ENCODE data around the gene ZNF148.
"Not testable (repeated sequence)": the region's sequence is repeated elsewhere in the genome, so short reads cannot be mapped to it uniquely, and the experiment has no call there.

Gene ZNF148

DNA sequence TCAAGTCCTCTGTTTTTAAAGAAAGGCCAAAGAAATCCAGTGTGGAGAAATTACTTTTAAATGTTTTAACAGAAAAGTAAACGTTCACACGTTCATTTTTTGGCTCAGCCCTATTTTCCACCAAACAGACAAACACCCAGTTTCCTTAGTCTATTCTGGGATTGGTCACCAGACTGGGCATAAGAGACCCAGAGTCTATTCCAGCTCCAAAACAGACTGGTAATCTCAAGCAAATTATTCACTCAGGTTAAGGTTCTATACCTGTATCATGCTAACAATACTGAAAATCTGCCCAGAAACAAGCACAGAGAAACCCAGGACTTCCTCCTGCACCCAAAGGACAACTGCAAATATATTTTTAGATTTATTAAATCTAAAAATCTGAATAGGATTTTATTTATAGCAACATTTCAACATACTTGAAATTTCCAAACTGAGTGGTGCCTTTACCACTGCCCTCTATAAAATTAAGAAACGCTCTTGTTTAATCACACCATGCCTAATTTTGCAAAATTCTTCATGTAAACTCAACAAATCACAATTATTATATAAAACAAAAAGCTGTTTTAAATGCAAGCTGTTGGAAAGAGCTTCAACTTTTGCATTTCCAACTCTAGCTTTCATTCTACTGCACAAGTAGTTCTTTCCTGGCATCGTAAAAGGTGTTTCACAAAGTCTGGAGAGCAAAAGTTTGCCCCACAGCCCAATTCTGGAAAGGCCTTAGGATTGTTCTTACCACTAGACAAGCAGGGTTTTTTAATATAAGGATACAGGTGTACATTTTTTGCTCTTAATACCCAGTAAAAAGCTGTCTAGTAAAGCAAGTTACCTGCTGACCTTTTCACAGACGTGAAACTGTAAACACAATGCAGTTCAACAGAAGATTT lies 18.7 kb downstream of the ZNF148 start:
- H3K4me1 Mint-ChIP-seq (ENCODE audit: low read depth) = peaks cover 79% of the 10 kb centered on the region
- H3K36me3 Mint-ChIP-seq (ENCODE audit: low read depth) = peaks cover 4% of the 10 kb centered on the region
- H3K9me3 Mint-ChIP-seq = no peaks in the 10 kb centered on the region
- H3K27me3 Mint-ChIP-seq = no peaks in the 10 kb centered on the region
- H3K27ac Mint-ChIP-seq = peak overlapping the region; percentile 86
- H3K4me3 Mint-ChIP-seq = peak overlapping the region; percentile 85

DNA sequence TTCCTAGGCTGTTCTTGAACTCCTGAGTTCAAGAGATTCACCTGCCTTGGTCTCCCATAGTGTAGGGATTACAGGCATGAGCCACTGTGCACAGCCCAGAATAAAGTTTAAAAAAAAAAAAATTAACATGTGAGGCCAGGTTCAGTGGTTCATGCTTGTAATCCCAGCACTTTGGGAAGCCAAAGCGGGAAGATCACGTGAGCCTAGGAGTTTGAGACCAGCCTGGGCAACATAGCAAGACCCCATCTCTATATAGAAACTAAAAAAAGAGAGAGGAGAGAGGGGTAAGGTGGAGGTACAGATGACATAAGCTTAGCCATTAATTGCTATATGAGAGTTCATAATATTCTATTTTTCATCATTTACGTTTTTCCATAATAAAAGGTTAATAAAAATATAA lies 21.5 kb downstream of the ZNF148 start:
- no peak overlapping the region for H3K27ac Mint-ChIP-seq
- H3K27me3 Mint-ChIP-seq = no peaks in the 10 kb centered on the region
- H3K36me3 Mint-ChIP-seq (ENCODE audit: low read depth) = peaks cover 24% of the 10 kb centered on the region
- no peaks in the 10 kb centered on the region for H3K9me3 Mint-ChIP-seq
- H3K4me1 Mint-ChIP-seq (ENCODE audit: low read depth) = peaks cover 79% of the 10 kb centered on the region
- H3K4me3 Mint-ChIP-seq = no peak overlapping the region

DNA sequence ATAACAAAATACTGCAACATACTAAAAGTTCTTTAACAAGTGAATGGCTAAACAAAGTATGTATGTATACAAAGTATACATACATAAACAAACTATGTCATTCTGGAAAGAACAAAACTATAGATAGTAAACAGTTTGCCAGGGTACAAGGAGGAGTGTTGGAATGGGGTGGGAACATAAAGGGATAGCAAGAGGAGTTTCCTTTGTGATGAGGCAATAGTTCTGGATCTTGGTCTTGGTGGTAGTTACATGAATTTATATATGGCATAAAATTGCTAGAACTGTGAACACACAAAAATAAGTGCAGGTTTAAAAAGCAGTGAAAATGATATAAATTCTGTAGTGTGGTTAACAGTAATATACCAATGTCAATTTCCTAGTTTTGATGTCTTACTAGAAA lies 22.0 kb downstream of the ZNF148 start:
- peaks cover 80% of the 10 kb centered on the region for H3K4me1 Mint-ChIP-seq (ENCODE audit: low read depth)
- no peaks in the 10 kb centered on the region for H3K27me3 Mint-ChIP-seq
- peaks cover 29% of the 10 kb centered on the region for H3K36me3 Mint-ChIP-seq (ENCODE audit: low read depth)
- no peaks in the 10 kb centered on the region for H3K9me3 Mint-ChIP-seq
- peak overlapping the region; percentile 12 for H3K27ac Mint-ChIP-seq
- H3K4me3 Mint-ChIP-seq = no peak overlapping the region

DNA sequence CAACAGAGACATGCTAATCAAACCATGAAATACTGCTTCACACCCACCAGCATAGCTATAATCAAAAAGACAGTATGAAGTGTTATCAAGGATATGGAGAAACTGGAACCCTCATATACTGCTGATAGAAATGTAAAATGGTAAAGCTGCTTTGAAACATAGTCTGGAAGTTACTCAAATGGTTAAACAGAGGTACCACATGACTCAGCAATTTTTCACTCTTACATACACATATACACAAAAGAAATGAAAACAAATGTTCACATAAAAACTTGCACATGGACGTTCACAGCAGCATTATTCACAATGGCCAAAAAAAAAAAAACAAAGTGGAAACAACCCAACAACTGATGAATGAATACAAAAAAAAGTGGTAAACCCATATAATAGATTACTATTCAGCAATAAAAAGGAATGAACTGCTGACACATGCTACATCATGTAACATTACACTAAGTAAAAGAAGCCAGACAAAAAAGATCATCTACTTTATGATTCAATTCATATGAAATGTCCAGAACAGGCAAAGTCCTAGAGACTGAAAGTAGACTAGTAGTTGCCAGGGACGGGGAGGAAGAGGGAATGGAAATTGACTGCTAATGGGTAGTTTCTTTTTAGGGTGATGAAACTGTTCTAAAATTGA lies 23.2 kb downstream of the ZNF148 start:
- H3K4me1 Mint-ChIP-seq (ENCODE audit: low read depth) = peaks cover 78% of the 10 kb centered on the region
- H3K4me3 Mint-ChIP-seq = no peak overlapping the region
- peak overlapping the region; percentile 9 for H3K27ac Mint-ChIP-seq
- H3K36me3 Mint-ChIP-seq (ENCODE audit: low read depth) = peaks cover 32% of the 10 kb centered on the region
- H3K27me3 Mint-ChIP-seq = no peaks in the 10 kb centered on the region
- no peaks in the 10 kb centered on the region for H3K9me3 Mint-ChIP-seq

DNA sequence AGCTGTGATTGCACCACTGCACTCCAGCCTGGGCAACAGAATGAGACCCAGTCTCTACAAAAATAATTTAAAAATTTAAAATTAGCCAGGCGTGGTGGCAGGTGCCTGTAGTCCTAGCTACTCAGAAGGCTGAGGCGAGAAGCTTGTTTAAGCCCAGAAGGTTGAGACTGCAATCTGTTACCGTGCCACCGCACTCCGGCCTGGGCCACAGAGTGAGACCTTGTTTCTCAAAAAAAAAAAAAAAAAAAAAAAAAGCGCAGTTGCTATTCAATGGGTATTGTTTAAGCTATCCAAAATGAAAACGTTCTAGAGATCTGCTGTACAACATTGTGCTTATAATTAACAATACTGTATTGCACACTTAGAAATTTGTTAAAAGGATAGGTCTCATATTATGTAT lies 24.0 kb downstream of the ZNF148 start:
- H3K27me3 Mint-ChIP-seq = no peaks in the 10 kb centered on the region
- H3K4me1 Mint-ChIP-seq (ENCODE audit: low read depth) = peaks cover 78% of the 10 kb centered on the region
- H3K4me3 Mint-ChIP-seq = no peak overlapping the region
- H3K27ac Mint-ChIP-seq = peak overlapping the region; percentile 61
- H3K9me3 Mint-ChIP-seq = no peaks in the 10 kb centered on the region
- peaks cover 38% of the 10 kb centered on the region for H3K36me3 Mint-ChIP-seq (ENCODE audit: low read depth)

DNA sequence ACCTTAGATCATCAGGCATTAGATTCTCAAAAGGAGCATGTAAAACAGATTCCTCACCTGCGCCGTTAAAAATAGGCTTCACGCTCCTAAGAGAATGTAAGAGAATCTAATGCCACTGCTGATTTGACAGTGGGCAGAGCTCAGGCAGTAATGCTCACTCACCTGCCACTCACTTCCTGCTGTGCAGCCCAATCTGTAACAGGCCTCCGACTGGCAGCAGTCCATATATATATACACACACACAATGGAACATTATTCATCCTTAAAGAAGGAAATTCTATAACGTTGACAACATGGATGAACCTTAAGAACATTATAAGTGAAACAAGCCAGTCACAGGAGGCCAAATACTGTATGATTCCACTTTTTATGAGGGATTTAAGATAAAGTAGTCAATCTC lies 24.5 kb downstream of the ZNF148 start:
- H3K4me3 Mint-ChIP-seq = peak overlapping the region; percentile 2
- peak overlapping the region; percentile 61 for H3K27ac Mint-ChIP-seq
- peaks cover 4% of the 10 kb centered on the region for H3K9me3 Mint-ChIP-seq
- peaks cover 75% of the 10 kb centered on the region for H3K4me1 Mint-ChIP-seq (ENCODE audit: low read depth)
- peaks cover 42% of the 10 kb centered on the region for H3K36me3 Mint-ChIP-seq (ENCODE audit: low read depth)
- H3K27me3 Mint-ChIP-seq = no peaks in the 10 kb centered on the region

DNA sequence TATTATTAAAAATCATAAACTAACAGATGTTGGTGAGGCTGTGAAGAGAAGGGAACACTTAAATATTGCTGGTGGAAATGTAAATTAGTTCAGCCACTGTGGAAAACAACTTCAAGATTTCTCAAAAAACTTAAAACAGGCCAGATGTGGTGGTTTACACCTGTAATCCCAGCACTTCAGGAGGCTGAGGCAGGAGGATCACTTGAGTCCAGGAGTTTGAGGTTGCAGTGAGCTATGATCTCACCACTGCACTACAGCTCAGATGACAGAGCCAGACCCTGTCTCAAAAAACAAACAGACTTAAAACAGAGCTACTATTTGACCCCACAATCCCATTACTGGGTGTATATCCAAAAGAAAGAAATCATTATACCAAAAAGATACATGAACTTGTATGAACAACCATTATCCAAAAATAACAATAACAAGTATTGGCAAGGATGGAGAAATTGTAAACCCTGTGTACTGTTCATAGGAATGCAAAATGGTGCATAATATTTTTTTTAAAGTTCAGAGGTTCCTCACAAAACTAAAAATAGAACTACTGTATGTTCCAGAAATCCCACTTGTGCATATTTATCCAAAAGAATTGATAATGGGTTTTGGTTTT lies 25.5 kb downstream of the ZNF148 start:
- H3K36me3 Mint-ChIP-seq (ENCODE audit: low read depth) = peaks cover 52% of the 10 kb centered on the region
- no peak overlapping the region for H3K4me3 Mint-ChIP-seq
- peaks cover 7% of the 10 kb centered on the region for H3K9me3 Mint-ChIP-seq
- peaks cover 68% of the 10 kb centered on the region for H3K4me1 Mint-ChIP-seq (ENCODE audit: low read depth)
- no peaks in the 10 kb centered on the region for H3K27me3 Mint-ChIP-seq
- H3K27ac Mint-ChIP-seq = no peak overlapping the region

DNA sequence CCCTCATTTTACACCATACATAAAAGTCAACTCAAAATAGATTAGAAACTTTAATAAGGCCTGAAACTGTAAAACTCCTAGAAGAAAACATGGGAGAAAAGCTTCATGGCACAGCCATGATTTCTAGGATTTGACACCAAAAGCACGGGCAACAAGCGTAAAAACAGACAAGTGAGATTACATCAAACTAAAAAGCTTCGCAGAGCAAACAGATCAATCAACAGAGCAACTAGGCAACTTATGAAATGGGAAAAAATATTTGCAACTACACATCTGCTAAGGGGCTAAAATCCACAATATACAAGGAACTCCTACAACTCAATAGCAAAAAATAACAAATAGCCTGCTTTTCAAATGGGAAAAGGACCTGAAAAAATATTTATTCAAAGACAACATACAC lies 26.1 kb downstream of the ZNF148 start:
- Mint-ChIP-seq H3K4me1 (ENCODE audit: low read depth) (peaks cover 69% of the 10 kb centered on the region), H3K36me3 (ENCODE audit: low read depth) (peaks cover 58% of the 10 kb centered on the region), H3K4me3 (no peak overlapping the region), H3K27ac (no peak overlapping the region), H3K9me3 (peaks cover 13% of the 10 kb centered on the region), H3K27me3 (no peaks in the 10 kb centered on the region)

DNA sequence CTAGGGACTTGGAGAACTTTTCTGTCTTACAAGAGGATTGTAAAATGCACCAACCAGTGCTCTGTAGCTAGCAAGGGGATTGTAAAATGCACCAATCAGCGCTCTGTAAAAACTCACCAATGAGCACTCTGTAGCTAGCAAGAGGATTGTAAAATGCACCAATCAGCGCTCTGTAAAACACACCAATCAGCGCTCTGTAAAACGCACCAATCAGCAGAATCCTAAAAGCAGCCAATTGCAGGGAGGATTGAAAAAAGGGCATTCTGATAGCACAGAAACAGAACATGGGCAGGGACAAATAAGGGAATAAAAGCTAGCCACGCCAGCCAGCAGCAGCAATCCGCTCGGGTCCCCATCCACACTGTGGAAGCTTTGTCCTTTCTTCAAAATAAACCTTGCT lies 31.8 kb downstream of the ZNF148 start:
- H3K27ac Mint-ChIP-seq, H3K27me3 Mint-ChIP-seq, H3K4me3 Mint-ChIP-seq: not testable (repeated sequence)
- peaks cover 15% of the 10 kb centered on the region for H3K9me3 Mint-ChIP-seq
- H3K36me3 Mint-ChIP-seq (ENCODE audit: low read depth) = peaks cover 64% of the 10 kb centered on the region
- peaks cover 49% of the 10 kb centered on the region for H3K4me1 Mint-ChIP-seq (ENCODE audit: low read depth)

DNA sequence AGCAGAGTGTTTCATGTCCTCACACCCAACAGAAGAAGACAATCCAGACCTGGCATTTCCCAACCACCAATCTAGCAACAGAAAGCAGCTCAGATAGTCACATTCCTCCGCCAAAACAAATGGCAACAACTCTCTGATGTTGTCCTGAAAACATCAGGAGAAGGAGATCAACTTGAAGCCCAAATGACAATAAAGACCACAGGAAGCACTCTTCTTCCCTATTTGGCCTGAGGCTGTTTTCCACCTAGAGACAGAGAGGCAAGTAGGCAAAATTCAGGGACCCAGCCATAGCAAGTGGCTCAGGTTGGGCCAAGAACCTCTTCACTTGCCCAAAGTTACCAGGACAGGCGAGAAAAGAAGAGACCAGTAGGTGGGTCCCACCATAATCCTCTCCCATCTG lies 35.0 kb downstream of the ZNF148 start:
- H3K27ac Mint-ChIP-seq = no peak overlapping the region

DNA sequence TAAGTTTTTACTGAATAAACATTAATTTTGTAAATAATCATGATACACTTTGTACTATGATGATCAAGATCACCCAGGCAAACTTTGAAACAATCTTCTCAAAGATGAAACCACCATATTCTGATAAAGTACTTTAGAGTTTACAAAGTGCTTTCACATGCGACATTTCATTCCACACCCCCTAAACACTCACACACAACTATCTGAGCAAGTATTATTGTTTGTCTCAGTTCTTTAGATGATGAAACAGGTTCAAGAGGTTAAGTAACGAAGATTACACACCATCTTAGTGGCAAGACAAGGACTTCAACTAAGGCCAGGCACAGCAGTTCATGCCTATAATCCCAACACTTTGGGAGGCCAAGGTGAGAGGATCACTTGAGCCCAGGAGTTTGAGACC lies 37.6 kb downstream of the ZNF148 start:
- Mint-ChIP-seq H3K4me3 (no peak overlapping the region), H3K27ac (no peak overlapping the region), H3K4me1 (ENCODE audit: low read depth) (peaks cover 58% of the 10 kb centered on the region), H3K36me3 (ENCODE audit: low read depth) (peaks cover 38% of the 10 kb centered on the region), H3K27me3 (no peaks in the 10 kb centered on the region), H3K9me3 (peaks cover 9% of the 10 kb centered on the region)

More for the DNA sequence above, 35.0 kb downstream of the ZNF148 start:
- peaks cover 61% of the 10 kb centered on the region for H3K4me1 Mint-ChIP-seq (ENCODE audit: low read depth)
- H3K9me3 Mint-ChIP-seq = peaks cover 13% of the 10 kb centered on the region
- no peak overlapping the region for H3K4me3 Mint-ChIP-seq
- peaks cover 51% of the 10 kb centered on the region for H3K36me3 Mint-ChIP-seq (ENCODE audit: low read depth)
- H3K27me3 Mint-ChIP-seq = no peaks in the 10 kb centered on the region

DNA sequence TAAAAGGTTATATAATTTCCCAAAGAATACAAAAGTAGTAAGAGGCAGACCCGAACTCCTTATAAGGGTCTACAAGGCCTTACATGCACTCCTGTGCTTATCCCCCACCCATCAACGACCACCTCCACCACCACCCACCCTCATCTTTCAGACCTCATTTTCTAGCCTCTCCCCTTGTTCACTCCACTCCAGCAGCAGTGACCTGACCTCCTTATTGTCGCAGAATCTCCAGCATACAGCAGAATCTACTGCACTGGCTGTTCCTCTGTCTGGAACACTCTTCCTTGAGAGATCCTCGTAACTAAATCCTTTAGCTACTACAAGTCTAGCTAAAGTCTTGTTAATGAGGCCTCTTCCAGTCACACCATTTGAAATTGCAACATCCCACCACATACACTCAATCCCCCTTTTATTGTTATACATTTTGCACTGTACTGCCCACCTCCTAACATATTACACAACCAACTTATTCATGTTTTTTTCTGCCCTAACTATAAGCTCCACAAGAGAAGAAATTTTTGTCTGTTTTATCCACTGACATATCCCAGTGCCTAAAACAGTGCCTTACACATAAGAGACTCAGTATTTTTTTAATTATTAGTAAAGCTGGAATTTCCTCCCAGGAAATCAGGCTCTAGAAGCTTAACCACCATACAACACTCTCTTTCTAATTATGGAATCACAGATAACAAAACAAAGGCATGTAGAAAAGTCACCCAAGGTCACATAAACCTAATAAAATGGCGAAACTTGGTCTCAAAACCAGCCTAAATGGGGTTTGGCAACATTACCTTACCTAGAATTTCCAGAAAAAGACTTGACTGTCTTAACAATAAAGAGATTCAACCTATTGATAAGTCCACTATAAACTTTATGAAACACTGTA lies 40.2 kb downstream of the ZNF148 start:
- Mint-ChIP-seq H3K27me3 (no peaks in the 10 kb centered on the region), H3K4me3 (no peak overlapping the region), H3K4me1 (ENCODE audit: low read depth) (peaks cover 54% of the 10 kb centered on the region), H3K9me3 (peaks cover 9% of the 10 kb centered on the region), H3K27ac (no peak overlapping the region), H3K36me3 (ENCODE audit: low read depth) (peaks cover 36% of the 10 kb centered on the region)

DNA sequence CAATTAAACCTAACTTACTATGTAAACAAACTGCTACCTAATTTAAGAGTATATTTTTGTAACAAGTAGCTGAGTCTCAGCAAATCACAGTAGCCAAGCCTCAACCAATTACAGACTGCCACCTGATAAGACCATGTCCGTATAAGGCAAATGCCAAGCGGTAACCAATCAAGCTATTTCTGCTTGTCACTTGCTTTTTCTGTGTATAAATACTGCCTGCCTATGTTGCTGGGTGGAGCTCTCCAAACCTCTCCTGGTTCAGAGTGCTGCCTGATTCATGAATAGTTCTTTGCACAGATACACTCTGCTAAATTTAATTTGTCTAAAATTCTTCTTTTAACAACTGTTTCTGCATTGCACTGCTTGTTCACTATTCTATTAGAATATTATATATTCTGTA lies 42.6 kb downstream of the ZNF148 start:
- Mint-ChIP-seq H3K27me3 (no peaks in the 10 kb centered on the region), H3K9me3 (peaks cover 9% of the 10 kb centered on the region), H3K36me3 (ENCODE audit: low read depth) (peaks cover 35% of the 10 kb centered on the region), H3K27ac (no peak overlapping the region), H3K4me1 (ENCODE audit: low read depth) (peaks cover 38% of the 10 kb centered on the region), H3K4me3 (no peak overlapping the region)

DNA sequence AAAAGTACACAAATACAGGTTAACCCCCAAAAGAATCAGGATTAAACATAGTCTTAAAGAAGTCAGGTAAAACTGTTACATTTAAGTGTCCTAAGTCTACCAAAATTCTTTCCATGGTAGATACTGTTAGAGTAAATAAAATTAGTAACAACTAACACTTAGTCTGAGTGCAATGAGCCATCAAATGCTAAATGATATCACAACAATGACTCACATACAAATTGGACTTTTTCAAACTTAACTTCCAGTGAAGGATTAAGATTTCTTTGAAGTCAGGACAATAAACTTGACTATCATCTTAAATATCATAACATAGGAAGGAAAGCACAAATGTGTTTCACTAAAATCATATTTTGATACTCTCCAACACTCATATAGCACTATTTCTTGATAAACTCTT lies 43.9 kb downstream of the ZNF148 start:
- Mint-ChIP-seq H3K27ac (no peak overlapping the region), H3K9me3 (peaks cover 9% of the 10 kb centered on the region), H3K4me3 (no peak overlapping the region), H3K4me1 (ENCODE audit: low read depth) (peaks cover 28% of the 10 kb centered on the region), H3K27me3 (no peaks in the 10 kb centered on the region), H3K36me3 (ENCODE audit: low read depth) (peaks cover 43% of the 10 kb centered on the region)
